DOHH2 (cell line): ENCODE measurements around the gene COMMD9.

Experiments
- H3F3A ChIP-seq: fragments of 200-600 bp; sonication (generic), shearing (Covaris generic); 2 replicates; pipeline ENCODE4 v1.6.0; 2016; ENCODE audit warnings: antibody characterized with exemption, mild to moderate bottlenecking; ENCODE audit not compliant: control insufficient read depth, insufficient read depth
- H3K27ac ChIP-seq: fragments of 200-600 bp; sonication (generic); 2 replicates; pipeline ENCODE4 v1.5.1; 2014; ENCODE audit warnings: low read depth, mild to moderate bottlenecking, low read length, moderate library complexity
- H3K27me3 ChIP-seq: fragments of 200-600 bp; sonication (generic); 2 replicates; pipeline ENCODE4 v1.6.1; 2014; ENCODE audit warnings: mild to moderate bottlenecking, low read length, mixed read lengths; ENCODE audit not compliant: control insufficient read depth
- H3K36me3 ChIP-seq: fragments of 200-600 bp; sonication (generic); 2 replicates; pipeline ENCODE4 v1.6.1; 2014; ENCODE audit warnings: mild to moderate bottlenecking, low read length, moderate library complexity, mixed read lengths; ENCODE audit not compliant: control insufficient read depth
- H3K4me1 ChIP-seq: fragments of 200-600 bp; sonication (generic); 2 replicates; pipeline ENCODE4 v1.6.1; 2014; ENCODE audit warnings: mild to moderate bottlenecking, low read length, mixed read lengths; ENCODE audit not compliant: control insufficient read depth
- H3K4me2 ChIP-seq: fragments of 200-600 bp; sonication (generic); 2 replicates; pipeline ENCODE4 v1.6.0; 2014; ENCODE audit warnings: mild to moderate bottlenecking, low read length, moderate library complexity
- H3K4me3 ChIP-seq: fragments of 200-600 bp; sonication (generic); 2 replicates; pipeline ENCODE4 v1.5.1; 2014; ENCODE audit warnings: mild to moderate bottlenecking, low read length, mixed read lengths
- H3K79me2 ChIP-seq: fragments of 200-600 bp; sonication (generic); 2 replicates; pipeline ENCODE4 v1.6.1; 2014; ENCODE audit warnings: mild to moderate bottlenecking, low read length, mixed read lengths; ENCODE audit not compliant: control insufficient read depth
- H3K9me2 ChIP-seq: fragments of 200-600 bp; sonication (generic); replicated peaks from 2 replicates; pipeline ENCODE4 v1.6.1; 2014; ENCODE audit warnings: mild to moderate bottlenecking, low read length, mixed read lengths; ENCODE audit not compliant: control insufficient read depth
- H3K9me3 ChIP-seq: fragments of 200-600 bp; sonication (generic); 2 replicates; pipeline ENCODE4 v1.6.1; 2014; ENCODE audit warnings: antibody characterized with exemption, low read length, mixed read lengths; ENCODE audit not compliant: control insufficient read depth, insufficient read depth
- H4K20me1 ChIP-seq: fragments of 200-600 bp; sonication (generic); 2 replicates; pipeline ENCODE4 v1.6.0; 2014; ENCODE audit warnings: low read depth, mild to moderate bottlenecking, antibody characterized with exemption, low read length, moderate library complexity; ENCODE audit not compliant: control insufficient read depth, insufficient read depth
- CTCF ChIP-seq: fragments of 200-600 bp; sonication (generic); IDR thresholded peaks from one replicate; pipeline ENCODE4 v1.5.1; 2014; ENCODE audit warnings: antibody characterized with exemption, mild to moderate bottlenecking, low read depth, low read length; ENCODE audit not compliant: poor library complexity, severe bottlenecking
- EZH2phosphoT487 ChIP-seq: fragments of 200-600 bp; sonication (generic); IDR thresholded peaks from 2 replicates; pipeline ENCODE4 v1.6.1; 2017; ENCODE audit warnings: borderline replicate concordance, mild to moderate bottlenecking, antibody characterized with exemption, low read length, moderate library complexity, mixed read lengths

Gene COMMD9

GRCh38 chr11:36295926-36296325 lies 6.7 kb upstream of the COMMD9 start, which contains the start of gene PRR5L:
TSS of gene PRR5L (plus strand) at chr11:36296288. CDS start at chr11:36401122, 104,834 bp downstream.
- Histone ChIP-seq H3K4me1 (no peaks in the 10 kb centered on the region), H3K4me3 (no peak within 1 kb of the TSS), H3K9me2 (no peaks in the 10 kb centered on the region), H3K9me3 (no peaks in the 10 kb centered on the region), H4K20me1 (no peaks in the 10 kb centered on the region), H3K79me2 (no peaks in the 10 kb centered on the region), H3K27me3 (no peaks in the 10 kb centered on the region), H3K27ac (no peak within 1 kb of the TSS), H3F3A (no peaks in the 10 kb centered on the region), H3K4me2 (no peak within 1 kb of the TSS), H3K36me3 (no peaks in the 10 kb centered on the region)
- TF ChIP-seq EZH2phosphoT487: no peak

- Histone ChIP-seq H3K27me3 (no peaks in the 10 kb centered on the region), H4K20me1 (no peaks in the 10 kb centered on the region), H3K36me3 (no peaks in the 10 kb centered on the region), H3K4me3 (no peak overlapping the region), H3K9me2 (no peaks in the 10 kb centered on the region), H3K27ac (no peak overlapping the region), H3K9me3 (no peaks in the 10 kb centered on the region), H3F3A (no peaks in the 10 kb centered on the region), H3K4me2 (no peak overlapping the region), H3K79me2 (peaks cover 12% of the 10 kb centered on the region), H3K4me1 (peaks cover 10% of the 10 kb centered on the region)
- no peak for TF ChIP-seq EZH2phosphoT487
- TF ChIP-seq CTCF: peak; percentile 68
These were observed 3.1 kb upstream of the COMMD9 start for GRCh38 chr11:36292311-36292722.

GRCh38 chr11:36288442-36289225 lies 590 bp downstream of the COMMD9 start:
- TF ChIP-seq EZH2phosphoT487: no peak
- no peak for TF ChIP-seq CTCF
- Histone ChIP-seq H3K27me3 (no peaks in the 10 kb centered on the region), H3K27ac (no peak overlapping the region), H3K9me3 (no peaks in the 10 kb centered on the region), H3K4me1 (peaks cover 10% of the 10 kb centered on the region), H3F3A (no peaks in the 10 kb centered on the region), H3K4me3 (peak overlapping the region; percentile 88), H3K36me3 (no peaks in the 10 kb centered on the region), H3K4me2 (peak overlapping the region; percentile 81), H3K79me2 (peaks cover 16% of the 10 kb centered on the region), H4K20me1 (no peaks in the 10 kb centered on the region), H3K9me2 (no peaks in the 10 kb centered on the region)

- no peak overlapping the region for H3K4me3 ChIP-seq
- no peaks in the 10 kb centered on the region for H3K9me2 ChIP-seq
- H3K4me2 ChIP-seq: no peak overlapping the region
- H3K27me3 ChIP-seq: no peaks in the 10 kb centered on the region
- H4K20me1 ChIP-seq: no peaks in the 10 kb centered on the region
- H3K27ac ChIP-seq: no peak overlapping the region
- TF ChIP-seq CTCF: no peak
- TF ChIP-seq EZH2phosphoT487: no peak
- no peaks in the 10 kb centered on the region; the same call in 1 of the 2 replicates for H3K4me1 ChIP-seq
- peaks cover 11% of the 10 kb centered on the region; the same call in 1 of the 2 replicates for H3K79me2 ChIP-seq
- H3F3A ChIP-seq: no peaks in the 10 kb centered on the region
- H3K36me3 ChIP-seq: no peaks in the 10 kb centered on the region; the same call in 1 of the 2 replicates
- no peaks in the 10 kb centered on the region for H3K9me3 ChIP-seq
These were observed 6.3 kb downstream of the COMMD9 start for GRCh38 chr11:36282926-36283325.
